GM19238 (cell line): ENCODE results near the gene VPS37C.
"Not testable (repeated sequence)": the region's sequence is repeated elsewhere in the genome, so short reads cannot be mapped to it uniquely, and the experiment has no call there.

Experiments used
- DNase-seq: peaks from one replicate; pipeline ENCODE4 v3.0.0; 2011; ENCODE audit warnings: low spot score; ENCODE audit not compliant: insufficient read length

VPS37C gene

DNA sequence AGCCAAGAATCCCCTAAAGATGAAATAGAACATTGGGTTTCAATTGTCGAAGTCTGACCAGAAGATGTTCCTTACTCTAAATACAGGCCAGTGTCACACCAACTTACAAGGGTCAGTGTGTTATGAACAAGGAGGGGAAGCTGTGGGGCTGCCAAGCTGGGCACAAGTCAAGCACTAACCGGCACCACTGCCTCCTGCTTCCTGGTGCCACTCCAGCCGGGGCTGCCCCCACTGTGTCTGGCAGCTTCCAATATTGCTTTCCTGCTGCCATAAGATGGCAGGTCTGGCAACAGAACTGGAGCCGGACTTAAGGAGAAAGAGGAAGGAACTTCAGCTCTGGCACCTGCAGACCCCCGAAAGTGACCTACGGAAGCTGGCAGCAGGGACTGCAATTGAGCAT, 13.7 kb upstream of the VPS37C start:
- no peak for DNase-seq

DNA sequence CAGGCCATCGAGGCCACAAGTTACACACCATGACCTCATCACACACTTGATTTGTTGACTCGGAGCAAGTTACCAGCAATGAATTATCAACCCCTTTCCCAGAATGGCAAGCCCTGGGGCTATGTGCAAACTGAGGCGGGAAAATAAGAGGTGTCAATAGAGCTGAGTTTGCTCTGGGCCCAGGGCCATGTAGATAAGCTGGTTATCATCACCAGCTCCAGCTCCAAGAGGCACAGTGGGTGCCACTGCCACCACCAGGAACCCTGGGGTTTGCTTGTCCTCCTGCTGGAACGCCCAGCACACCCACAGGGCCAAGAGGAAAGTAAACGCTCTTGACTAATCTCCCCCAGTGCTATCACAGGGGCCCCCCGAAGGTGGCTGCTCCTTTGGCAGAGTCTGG, 13.0 kb upstream of the VPS37C start:
- no peak for DNase-seq

DNA sequence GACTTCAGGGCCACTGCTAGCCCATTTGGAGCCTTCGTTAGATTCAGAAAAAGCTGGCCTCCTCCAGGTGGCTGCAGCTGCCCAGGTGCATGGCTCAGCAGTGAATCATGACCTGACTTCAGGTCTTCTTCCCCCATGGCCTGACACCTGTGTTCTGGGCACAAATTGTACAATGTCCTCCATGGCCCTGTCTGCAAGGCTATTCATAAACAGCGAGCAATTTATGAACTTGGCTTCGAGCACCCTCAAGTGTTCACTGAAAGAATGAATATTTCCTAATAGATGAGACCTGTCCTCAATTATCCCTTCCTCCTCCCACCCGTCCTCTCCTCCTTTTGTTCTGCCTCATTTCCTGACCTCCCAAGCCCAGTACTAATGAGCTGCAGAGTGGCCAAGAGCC, 12.2 kb upstream of the VPS37C start:
- DNase-seq: no peak

DNA sequence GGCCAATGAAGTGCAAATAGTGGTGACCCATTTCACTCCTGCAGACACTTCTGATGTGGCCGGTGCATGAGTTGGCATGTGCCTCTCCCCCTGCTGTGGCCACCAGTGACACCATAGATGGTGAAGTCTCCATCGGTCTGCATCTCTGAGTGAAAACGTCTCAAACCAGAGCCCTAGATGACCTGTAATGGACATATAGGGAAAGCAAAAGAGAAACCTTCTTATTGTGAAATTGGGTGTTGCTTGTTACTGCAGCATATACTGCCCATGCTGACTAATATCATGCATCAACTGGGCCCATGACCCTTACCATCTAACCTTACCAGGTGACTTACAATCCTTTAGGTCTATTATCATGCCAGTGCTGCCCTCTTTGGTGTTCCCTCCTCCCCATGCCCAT, 11.7 kb upstream of the VPS37C start:
- DNase-seq: no peak

DNA sequence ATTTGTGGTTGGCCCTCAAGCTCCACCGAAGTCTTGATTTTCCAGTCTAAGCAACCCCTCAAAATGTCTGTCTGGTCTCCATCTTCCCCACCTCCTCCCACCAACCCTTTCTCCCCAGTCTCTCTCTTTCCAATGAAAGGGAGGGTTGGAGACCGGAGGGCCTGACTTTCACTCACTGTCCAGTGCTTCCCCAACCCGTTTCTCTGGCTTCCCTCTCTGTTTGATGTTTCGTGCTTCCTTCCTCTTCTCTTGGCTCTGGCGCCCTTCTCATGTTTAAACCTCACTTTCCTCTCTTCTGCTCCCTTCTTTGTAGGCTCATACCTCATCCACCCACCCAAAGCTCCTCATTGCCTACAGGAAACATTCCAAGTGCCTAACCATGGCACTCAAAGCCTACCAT, 11.1 kb upstream of the VPS37C start:
- no peak for DNase-seq

DNA sequence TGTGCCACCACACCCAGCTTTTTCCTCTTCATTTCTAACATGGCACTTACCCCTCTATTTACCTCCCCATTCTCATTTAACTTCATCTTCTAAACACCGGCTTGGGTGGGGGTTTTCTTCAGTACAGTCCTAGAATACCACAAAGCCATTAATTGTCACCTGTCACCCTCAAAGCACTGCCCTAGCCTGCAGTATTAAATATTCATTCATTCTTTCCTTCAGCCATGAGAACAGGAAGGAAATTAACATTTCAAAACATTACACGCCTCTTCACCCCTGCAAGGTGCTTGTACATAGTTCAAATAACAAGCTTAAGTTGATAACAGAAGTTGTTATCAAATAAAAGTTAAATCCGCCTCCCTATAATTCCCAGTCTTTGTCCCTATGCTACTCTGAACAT, 10.7 kb upstream of the VPS37C start:
- DNase-seq: no peak

DNA sequence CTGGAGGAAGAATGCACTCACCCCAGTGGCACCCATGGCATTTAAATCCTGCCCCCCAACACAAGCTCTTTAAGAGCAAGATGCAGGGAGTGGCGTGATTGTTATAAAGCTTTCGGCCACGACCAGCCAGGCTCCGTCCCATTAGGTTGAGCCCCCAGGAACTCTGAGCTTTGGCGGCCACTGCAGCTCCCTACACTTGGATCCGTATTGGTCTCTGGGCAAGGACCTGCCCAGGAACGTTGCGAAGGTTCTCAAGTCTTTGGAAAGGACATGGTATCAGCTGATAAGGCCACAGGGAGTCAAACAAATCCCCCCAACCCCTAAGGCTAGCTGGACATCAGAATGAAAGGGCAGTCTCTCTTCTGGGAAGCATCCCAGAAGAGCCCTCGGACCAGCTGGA, 9.3 kb upstream of the VPS37C start:
- no peak for DNase-seq

DNA sequence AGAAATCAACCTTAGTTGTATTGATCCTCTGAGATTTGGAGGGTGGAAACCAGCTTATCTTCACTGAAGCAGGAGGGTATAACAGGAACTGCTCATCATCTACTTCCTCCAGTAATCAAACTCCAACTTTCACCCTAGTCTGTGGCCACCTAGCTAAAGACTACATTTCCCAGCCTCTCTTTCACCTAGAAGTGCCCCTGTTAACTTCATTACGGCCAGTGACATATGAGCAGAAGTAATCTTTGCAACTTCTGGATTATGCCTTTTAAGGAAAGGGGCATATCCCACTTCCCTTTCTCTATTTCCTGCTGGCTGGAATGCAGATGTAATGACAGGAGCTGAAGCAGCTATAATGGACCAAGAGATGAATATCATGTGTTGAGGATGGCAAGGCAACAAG, 7.6 kb upstream of the VPS37C start:
- DNase-seq: no peak

DNA sequence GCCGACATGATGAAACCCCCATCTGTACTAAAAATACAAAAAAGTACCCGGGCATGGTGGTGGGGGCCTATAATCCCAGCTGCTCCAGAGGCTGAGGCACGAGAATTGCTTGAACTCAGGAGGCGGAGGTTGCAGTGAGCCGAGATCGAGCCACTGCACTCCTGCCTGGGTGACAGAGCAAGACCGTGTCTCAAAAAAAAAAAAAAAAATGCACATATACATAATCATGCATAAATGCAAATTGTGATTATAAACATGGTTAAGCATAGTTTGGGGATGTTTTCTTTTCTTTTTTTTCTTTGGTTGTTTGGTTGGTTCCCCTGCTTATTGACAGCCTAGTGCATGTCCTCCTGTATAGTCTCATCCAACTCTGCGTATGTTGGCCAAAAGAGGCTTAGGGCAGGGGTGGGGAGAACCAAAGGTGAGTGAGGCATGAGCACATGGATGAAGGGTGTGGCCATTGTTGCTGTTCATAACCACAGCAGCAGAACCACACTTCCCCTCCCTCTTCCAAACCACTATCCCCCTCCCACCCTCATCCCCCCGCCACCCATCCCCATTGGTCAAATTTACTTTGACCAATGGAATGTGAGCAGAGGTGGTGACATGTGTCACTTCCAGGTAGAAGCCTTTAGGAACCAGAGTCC, 6.9 kb upstream of the VPS37C start:
- DNase-seq: no peak

DNA sequence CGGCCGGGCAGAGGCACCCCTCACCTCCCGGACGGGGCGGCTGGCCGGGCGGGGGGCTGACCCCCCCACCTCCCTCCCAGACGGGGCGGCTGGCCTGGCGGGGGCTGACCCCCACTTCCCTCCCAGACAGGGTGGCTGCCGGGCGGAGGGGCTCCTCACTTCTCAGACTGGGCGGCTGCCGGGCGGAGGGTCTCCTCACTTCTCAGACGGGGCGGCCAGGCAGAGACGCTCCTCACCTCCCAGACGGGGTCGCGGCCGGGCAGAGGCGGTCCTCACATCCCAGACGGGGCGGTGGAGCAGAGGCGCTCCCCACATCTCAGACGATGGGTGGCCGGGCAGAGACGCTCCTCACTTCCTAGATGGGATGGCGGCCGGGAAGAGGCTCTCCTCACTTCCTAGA, 5.1 kb upstream of the VPS37C start:
- DNase-seq: not testable (repeated sequence)

DNA sequence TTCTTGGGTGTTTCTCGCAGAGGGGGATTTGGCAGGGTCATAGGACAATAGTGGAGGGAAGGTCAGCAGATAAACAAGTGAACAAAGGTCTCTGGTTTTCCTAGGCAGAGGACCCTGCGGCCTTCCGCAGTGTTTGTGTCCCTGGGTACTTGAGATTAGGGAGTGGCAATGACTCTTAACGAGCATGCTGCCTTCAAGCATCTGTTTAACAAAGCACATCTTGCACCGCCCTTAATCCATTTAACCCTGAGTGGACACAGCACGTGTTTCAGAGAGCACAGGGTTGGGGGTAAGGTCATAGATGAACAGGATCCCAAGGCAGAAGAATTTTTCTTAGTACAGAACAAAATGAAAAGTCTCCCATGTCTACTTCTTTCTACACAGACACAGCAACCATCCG, 4.6 kb upstream of the VPS37C start:
- not testable (repeated sequence) for DNase-seq

DNA sequence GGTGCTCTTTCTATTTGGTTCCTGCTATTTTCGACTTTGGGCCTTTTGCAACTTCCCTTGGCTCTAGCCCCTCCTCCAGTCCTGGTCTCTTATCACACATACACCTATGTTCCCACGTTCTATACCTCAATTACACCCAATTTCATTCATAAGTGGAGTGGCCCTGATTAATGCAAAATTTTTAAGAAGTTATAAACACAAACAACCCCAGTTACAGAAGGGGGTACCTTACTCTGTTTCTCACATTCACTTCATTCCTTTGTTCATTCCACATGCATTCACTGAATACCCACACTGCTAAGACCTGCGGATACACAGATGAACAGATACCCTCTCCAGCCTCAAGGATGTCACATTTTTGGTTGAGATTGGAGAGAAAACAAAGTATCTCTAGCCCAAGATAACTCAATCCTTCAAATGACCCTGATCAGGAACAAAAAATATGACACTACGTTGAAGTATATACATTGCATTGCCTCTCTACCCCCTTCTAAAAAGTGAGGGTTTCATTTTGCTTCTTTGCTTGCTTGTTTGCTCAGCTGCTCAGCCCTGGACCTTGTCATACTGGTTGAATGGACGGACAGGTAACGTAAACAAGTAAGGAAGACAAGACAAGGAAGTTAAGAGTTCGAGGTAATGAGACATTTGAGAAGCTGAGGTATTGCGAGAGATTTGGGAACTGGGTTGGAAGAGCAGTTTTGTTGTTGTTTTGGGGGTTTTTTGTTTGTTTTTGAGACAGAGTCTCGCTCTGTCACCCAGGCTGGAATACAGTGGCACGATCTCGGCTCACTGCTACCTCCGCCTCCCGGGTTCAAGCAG, 3.6 kb upstream of the VPS37C start:
- no peak for DNase-seq

DNA sequence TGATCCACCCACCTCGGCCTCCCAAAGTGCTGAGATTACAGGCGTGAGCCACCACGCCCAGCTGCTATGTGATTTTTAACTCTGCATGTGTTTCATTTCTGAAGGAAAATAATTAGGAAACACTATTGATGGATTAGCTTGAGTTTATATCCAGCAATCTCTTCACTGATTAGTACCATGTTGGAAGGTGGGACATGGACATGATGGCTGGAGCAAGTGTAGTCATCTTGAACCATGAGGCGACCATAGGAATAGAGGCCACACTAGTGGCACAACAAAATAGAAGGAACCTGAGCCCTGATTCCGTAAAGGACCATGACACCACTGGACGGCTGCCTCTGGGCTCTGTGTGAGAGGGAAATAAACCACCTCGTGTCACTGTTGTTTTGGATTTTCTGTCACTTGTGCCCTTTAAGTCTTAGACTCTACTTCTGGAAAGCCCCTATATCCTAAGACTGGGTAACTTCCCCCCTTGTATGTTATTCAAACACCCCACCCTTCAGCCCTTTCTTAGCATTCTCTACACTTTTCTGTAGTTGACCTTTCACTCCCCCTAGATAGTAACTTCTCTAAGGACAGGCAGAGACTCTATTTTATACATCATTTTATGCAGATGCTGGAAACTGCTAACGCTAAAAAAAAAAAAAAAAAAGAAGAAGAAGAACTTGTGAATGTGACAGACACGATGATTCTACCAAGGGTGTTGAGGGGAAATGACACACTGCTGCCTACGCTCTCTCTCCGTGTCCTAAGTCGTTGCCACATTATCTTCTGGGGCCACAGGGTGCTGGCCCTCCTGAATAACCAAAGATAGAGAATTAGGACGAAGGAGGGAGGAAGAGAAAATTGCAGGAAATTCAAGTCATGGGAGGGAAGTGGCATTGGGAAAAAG, 2.7 kb upstream of the VPS37C start:
- no peak for DNase-seq

DNA sequence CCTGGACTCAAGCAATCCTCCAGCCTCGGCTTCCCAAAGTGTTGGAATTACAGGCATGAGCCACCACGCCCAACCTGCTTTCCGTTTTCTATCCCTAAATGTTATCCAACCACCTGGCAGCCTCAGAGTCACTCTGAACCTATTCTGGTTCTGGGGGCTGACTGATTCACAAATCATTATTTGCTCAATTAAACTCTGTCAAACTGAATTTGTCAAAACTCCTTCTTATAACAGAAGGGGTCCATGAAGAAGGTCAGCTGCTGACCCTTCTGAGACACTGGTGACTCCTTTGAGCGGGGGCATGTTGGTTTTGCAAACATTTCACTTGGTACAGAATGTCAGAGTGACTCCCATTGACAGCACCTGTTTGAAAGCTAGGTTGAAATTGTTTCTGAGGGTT, 1.8 kb upstream of the VPS37C start:
- DNase-seq: no peak

DNA sequence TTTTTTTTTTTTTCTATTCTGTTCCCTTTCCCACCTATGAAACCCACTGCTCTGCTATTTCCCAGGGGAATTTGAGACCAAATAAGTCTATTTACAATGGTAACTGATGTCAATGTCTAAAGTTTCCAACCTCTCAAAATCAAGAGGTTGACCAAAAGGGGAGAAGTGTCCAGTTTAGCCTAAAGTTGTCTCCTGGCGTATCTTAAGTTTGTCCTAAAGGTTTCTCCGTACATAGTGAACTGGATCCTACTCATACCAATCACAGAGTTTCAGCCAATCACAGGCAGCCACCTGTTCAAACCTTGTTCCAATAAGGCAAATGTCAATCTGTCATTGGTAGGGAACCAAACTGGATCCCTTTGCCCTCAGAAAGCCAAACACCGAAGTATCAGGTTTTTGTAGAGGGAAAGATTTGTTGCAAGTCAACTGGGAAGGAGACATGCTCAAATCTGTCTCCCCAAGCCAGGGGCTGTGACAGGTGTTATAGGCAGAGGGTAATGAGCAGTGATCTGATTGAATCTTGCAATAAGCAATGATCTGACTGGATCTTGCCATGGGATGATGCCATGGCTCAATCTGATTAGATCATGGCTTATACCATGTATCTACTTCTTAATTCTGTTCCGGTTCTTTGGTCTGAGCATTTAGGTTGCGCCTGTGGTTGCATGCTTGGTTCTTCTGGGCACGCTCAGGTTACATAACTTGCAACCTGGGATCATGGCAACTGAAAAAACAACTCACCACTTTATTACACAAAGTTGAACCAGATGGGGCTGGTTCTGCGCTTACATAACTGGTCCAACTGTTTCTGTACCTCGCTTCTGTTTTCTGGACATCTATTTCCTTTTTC, 1.1 kb upstream of the VPS37C start:
- no peak for DNase-seq

DNA sequence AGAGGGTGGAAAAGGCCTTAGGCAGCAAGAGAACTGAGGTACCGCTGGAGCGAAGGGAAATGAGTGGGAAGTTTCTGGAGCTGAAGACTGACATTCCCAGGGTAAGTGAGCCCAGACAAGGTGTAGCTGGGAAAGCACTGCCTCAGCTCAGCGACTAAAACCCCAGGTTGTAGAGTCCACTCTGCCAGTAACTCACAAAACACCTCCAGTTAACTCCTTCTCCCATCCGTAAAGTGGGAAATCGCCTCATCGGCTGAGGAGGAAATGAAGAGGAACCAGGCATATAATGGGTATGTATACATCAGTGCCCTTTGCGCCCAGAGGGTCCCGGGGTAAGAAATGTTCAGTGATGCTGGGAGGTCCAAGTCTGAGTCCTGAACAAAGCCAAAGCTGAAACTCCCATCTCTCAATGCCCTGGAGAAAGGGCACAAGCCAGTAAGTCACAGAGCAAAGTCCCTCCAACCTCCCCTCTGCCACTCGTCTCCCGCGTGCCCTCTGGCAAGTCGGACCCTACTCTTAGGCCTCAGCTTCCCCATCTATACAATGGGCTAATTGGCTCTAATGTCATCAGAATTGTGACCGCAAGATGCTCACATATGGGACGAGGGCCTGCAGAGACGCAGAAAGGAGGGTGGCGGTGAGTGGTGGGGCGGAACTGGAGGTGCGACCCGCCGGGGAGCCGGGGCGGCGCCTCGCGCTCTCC, 588 bp downstream of the VPS37C start:
- DNase-seq: no peak

DNA sequence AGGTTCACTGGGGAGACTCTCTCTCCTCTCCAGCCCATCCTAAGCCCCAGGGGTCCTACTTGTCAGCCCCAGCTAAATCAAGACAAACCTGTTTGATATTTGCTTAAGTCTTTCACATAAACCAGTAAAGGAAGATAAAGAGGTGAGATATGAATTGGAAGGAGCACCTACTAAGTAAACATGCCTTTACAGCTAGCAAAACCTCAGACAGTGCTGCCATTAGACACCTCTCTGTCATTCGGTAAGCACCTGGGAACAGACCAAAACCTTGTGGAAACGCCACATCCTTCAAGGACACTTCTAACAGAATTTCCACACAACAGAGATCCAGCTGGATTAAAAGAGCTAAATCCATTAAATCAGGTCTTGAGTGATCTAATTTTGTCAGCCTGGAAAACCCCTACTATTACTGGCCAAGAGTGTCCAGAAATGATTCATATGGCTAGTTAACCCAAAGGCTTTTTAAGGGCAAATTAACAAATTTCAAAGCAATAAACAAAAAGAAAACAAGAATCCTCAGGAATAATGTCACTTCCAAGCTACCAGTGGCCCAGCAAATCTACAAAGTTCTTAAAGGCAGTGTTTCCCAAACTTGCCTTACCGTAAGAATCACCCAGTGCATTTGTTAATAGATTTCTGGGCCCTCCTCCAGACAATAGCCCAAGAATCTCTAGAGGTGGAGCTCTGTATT, 2.4 kb downstream of the VPS37C start:
- no peak for DNase-seq

DNA sequence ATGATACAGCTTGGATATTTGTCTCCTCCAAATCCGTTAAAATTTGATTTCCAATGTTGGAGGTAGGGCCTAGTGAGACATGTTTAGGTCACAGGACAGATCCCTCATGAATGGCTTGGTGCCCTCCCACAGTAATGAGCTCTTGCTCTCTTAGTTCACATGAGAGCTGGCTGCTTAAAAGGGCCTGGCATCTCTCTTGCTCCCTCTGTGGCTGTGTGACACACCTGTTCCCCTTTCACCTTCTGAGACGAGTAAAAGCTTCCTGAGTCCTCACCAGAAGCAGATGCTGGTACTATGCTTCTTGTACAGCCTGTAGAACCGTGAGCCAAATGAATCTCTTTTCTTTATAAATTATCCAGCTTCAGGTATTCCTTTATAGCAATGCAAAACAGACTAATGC, 3.5 kb downstream of the VPS37C start:
- no peak for DNase-seq

DNA sequence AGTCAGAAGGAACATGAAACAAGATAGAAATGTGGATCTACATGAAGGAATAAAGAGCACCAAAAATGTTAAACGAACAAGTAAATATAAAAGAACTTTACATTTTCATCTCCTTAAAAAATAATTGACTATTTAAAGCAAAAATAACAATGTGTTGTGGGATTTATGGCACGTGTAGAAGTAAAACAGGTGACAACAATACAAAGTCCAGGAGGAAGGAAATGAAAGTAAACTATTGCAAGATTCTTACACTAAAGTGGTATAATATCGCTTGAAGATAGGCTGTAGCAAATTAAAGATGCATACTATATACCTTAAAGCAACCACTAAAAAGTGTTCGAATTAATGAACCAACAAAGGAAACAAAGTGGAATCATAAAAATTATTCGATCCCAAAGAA, 5.5 kb downstream of the VPS37C start:
- no peak for DNase-seq

DNA sequence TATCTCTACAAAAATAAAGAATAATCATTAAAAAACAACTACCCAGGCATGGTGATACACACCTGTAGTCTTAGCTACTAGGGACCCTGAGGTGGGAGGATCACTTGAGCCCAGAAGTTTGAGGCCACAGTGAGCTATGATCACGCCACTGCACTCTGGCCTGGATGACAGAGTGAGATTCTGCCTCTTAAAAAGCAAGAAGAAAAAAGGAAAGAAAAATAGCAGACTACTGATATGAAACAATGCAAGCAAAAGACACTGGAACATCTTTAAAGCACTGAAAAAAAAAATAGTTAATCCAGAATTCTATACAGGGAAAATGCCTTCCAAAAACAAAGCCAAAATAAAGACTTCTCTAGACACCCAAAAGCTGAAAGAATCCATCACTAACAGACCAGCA, 5.9 kb downstream of the VPS37C start:
- no peak for DNase-seq
